Activated CD8-positive, alpha-beta T cell treated with anti-CD3 and anti-CD28 coated beads, Interleukin-2, amount 10 ng/mL, durations not matched to agents 7 days and 5 days (primary cell): ENCODE results near the gene TLE4. TPM values are rescaled to one million over a fixed set of nuclear protein-coding genes. Genes with fewer than 3 reads are reported as not detected.
"Not testable (repeated sequence)": the region's sequence is repeated elsewhere in the genome, so short reads cannot be mapped to it uniquely, and the experiment has no call there.

Experiments
- ATAC-seq: fragments of 150-1000 bp; cut with Tn5 transposase; one replicate; pipeline ENCODE4 v1.10.0; 2021; ENCODE audit warnings: moderate library complexity
- CTCF ChIA-PET: fragments of 350-600 bp; sonication (Branson Sonifier 250); formaldehyde crosslinking; loops from one replicate; lab custom pipeline; 2021; ENCODE audit warnings: antibody characterized with exemption; lab: Charles Lee
- POLR2A ChIA-PET: fragments of 350-600 bp; sonication (Branson Sonifier 250); formaldehyde crosslinking; loops from one replicate; lab custom pipeline; 2021; ENCODE audit warnings: antibody characterized with exemption; lab: Charles Lee
- DNase-seq: peaks from one replicate; pipeline ENCODE4 v3.0.0-alpha.2; 2020
- H3K27ac Mint-ChIP-seq: one replicate; pipeline ENCODE4 v1.8.0; 2021; ENCODE audit warnings: mild to moderate bottlenecking, mixed read lengths
- H3K27me3 Mint-ChIP-seq: one replicate; pipeline ENCODE4 v1.8.0; 2021; ENCODE audit warnings: low read depth, mixed read lengths
- H3K36me3 Mint-ChIP-seq: one replicate; pipeline ENCODE4 v1.8.0; 2021; ENCODE audit warnings: low read depth, mixed read lengths
- H3K4me1 Mint-ChIP-seq: one replicate; pipeline ENCODE4 v1.8.0; 2021; ENCODE audit warnings: low read depth, mixed read lengths
- H3K4me3 Mint-ChIP-seq: one replicate; pipeline ENCODE4 v1.8.0; 2021; ENCODE audit warnings: mild to moderate bottlenecking, mixed read lengths
- H3K9me3 Mint-ChIP-seq: one replicate; pipeline ENCODE4 v1.8.0; 2022; ENCODE audit warnings: mixed read lengths; ENCODE audit not compliant: insufficient read depth
- total RNA-seq, 2 experiments: library from RNA; stranded (reverse); gene quantifications; one replicate each; pipeline ENCODE4 v1.2.3, GENCODE V29; 2021

The TLE4 gene
- total RNA-seq, 2 experiments from 2014 or later: 47.7 to 51.8 TPM

GRCh38 chr9:79719989-79720388 is 148.2 kb downstream of the TLE4 start:
- ATAC-seq (no peak), DNase-seq (no peak)
- H3K4me1 Mint-ChIP-seq: no peaks in the 10 kb centered on the region
- peaks cover 57% of the 10 kb centered on the region for H3K36me3 Mint-ChIP-seq
- H3K9me3 Mint-ChIP-seq: no peaks in the 10 kb centered on the region
- ChIA-PET POLR2A (no interaction called here), CTCF (no interaction called here)
- H3K27ac Mint-ChIP-seq: no peak overlapping the region
- no peaks in the 10 kb centered on the region for H3K27me3 Mint-ChIP-seq
- H3K4me3 Mint-ChIP-seq: no peak overlapping the region

- DNase-seq: peak; percentile 26
- no peak overlapping the region for H3K27ac Mint-ChIP-seq
- CTCF ChIA-PET: no interaction called here
- POLR2A ChIA-PET: interaction anchor here (1.0 kb wide), 1 partner anchor 160 kb away, joined by 3 read pairs; no protein-coding TSS in a partner anchor
- no peak for ATAC-seq
- H3K36me3 Mint-ChIP-seq: peaks cover 29% of the 10 kb centered on the region
- no peaks in the 10 kb centered on the region for H3K27me3 Mint-ChIP-seq
- H3K4me1 Mint-ChIP-seq: peaks cover 7% of the 10 kb centered on the region
- no peaks in the 10 kb centered on the region for H3K9me3 Mint-ChIP-seq
- no peak overlapping the region for H3K4me3 Mint-ChIP-seq
Observed at GRCh38 chr9:79731171-79731890, 159.6 kb downstream of the TLE4 start.

DNA sequence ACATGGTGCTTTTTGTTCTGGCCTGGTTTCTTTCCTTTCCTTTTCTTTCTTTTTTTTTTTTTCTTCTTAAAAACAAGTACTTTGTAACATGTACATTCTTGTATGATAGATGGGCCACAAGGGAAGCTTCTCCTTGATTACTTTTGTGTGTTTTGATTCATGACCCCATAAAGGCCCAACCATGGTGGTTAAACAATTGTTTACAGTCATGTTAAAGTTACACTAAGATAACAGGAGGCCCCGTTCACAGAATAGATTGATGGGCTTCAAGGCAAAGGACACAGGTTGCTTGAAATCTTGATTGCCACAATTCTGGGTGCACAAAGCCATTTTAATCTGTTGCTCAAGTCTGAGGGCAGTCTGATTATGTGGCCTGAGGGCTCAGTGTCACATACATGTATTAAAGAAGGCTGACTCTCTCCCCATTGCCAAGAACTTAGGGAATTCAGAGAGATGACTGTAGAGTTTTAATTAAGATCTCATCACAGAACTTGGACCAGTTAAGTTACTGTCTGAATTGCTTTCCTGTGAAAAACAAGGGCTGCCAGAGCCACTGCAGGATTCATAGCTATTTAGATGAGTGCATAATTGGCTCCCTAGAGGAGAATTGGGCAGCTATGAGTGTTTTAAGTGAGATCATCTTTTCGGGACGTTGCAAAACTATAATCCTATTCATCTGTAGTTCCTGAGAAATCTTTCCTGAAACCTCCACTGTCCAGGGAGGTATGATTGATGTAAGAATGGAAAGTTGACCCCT is 163.4 kb downstream of the TLE4 start:
- H3K36me3 Mint-ChIP-seq: peaks cover 12% of the 10 kb centered on the region
- H3K9me3 Mint-ChIP-seq: no peaks in the 10 kb centered on the region
- peaks cover 6% of the 10 kb centered on the region for H3K4me1 Mint-ChIP-seq
- CTCF ChIA-PET: no interaction called here
- DNase-seq (no peak), ATAC-seq (no peak)
- H3K27me3 Mint-ChIP-seq: no peaks in the 10 kb centered on the region
- no peak overlapping the region for H3K27ac Mint-ChIP-seq
- H3K4me3 Mint-ChIP-seq: no peak overlapping the region
- POLR2A ChIA-PET: no interaction called here

DNA sequence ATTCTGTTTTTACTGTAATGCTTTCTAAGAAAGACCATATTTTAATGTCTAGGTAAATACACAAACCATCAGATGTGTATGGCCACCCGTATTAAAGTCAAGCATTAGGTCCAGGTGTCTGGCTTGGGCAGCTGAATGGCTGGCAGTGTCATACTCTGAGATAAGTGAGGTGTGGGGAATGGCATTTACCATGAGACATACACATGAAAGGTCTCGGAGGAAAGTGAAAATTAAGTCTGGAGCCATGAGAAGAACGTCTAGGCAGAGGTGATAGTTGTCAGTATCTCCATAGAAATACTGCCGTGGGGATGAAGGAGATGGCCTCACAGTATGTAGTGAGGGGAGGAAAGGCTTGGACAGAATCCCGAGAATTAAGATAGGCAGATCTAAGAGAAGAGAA is 164.3 kb downstream of the TLE4 start:
- Mint-ChIP-seq H3K4me1 (peaks cover 6% of the 10 kb centered on the region), H3K9me3 (no peaks in the 10 kb centered on the region), H3K36me3 (peaks cover 10% of the 10 kb centered on the region), H3K27ac (no peak overlapping the region), H3K27me3 (no peaks in the 10 kb centered on the region), H3K4me3 (no peak overlapping the region)
- ATAC-seq (no peak), DNase-seq (no peak)
- CTCF ChIA-PET: interaction anchor here (1.1 kb wide), 1 partner anchor 11 kb away, joined by 3 read pairs; no protein-coding TSS in a partner anchor
- POLR2A ChIA-PET: no interaction called here

DNA sequence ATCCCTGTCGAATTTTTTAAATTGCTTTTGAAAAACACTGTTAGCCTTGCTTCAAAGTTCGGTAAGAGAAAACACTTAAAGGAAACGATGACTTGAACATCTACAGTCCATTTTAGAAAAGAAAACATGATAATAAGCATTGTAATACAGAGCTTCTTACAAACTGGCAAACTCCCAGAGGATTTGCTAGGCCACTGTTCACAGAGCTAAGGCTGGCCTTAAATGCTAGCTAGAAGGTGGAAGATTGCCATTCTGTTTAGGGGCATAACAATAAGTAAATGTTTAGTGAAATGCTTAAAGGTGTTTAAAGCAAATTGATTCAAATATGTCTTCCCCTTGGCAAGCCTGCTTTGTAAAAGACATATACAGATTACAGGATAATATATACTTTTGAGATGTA is 169.6 kb downstream of the TLE4 start:
- Mint-ChIP-seq H3K27me3 (no peaks in the 10 kb centered on the region), H3K9me3 (no peaks in the 10 kb centered on the region), H3K27ac (no peak overlapping the region), H3K36me3 (no peaks in the 10 kb centered on the region), H3K4me3 (no peak overlapping the region), H3K4me1 (no peaks in the 10 kb centered on the region)
- ATAC-seq (no peak), DNase-seq (no peak)
- POLR2A ChIA-PET: no interaction called here
- CTCF ChIA-PET: interaction anchor here (1.9 kb wide), 1 partner anchor 15 kb away, joined by 5 read pairs; no protein-coding TSS in a partner anchor

- H3K36me3 Mint-ChIP-seq: no peaks in the 10 kb centered on the region
- no peak overlapping the region for H3K27ac Mint-ChIP-seq
- ChIA-PET POLR2A (no interaction called here), CTCF (interaction anchor here (1.9 kb wide), 1 partner anchor 14 kb away, joined by 5 read pairs; no protein-coding TSS in a partner anchor)
- no peak overlapping the region for H3K4me3 Mint-ChIP-seq
- DNase-seq (no peak), ATAC-seq (no peak)
- no peaks in the 10 kb centered on the region for H3K27me3 Mint-ChIP-seq
- no peaks in the 10 kb centered on the region for H3K9me3 Mint-ChIP-seq
- no peaks in the 10 kb centered on the region for H3K4me1 Mint-ChIP-seq
Observed at GRCh38 chr9:79742110-79742721, 170.5 kb downstream of the TLE4 start.

GRCh38 chr9:79744521-79744920 is 172.8 kb downstream of the TLE4 start:
- DNase-seq (no peak), ATAC-seq (no peak)
- Mint-ChIP-seq H3K4me1 (no peaks in the 10 kb centered on the region), H3K36me3 (no peaks in the 10 kb centered on the region), H3K27me3 (peaks cover 4% of the 10 kb centered on the region), H3K27ac (no peak overlapping the region), H3K4me3 (no peak overlapping the region), H3K9me3 (no peaks in the 10 kb centered on the region)
- POLR2A ChIA-PET: no interaction called here
- CTCF ChIA-PET: no interaction called here

GRCh38 chr9:79745752-79746336 is 174.1 kb downstream of the TLE4 start:
- CTCF ChIA-PET: no interaction called here
- no peak for ATAC-seq
- POLR2A ChIA-PET: no interaction called here
- Mint-ChIP-seq H3K27ac (no peak overlapping the region), H3K4me3 (no peak overlapping the region), H3K36me3 (no peaks in the 10 kb centered on the region), H3K9me3 (no peaks in the 10 kb centered on the region), H3K27me3 (peaks cover 4% of the 10 kb centered on the region), H3K4me1 (no peaks in the 10 kb centered on the region)
- DNase-seq: no peak

DNA sequence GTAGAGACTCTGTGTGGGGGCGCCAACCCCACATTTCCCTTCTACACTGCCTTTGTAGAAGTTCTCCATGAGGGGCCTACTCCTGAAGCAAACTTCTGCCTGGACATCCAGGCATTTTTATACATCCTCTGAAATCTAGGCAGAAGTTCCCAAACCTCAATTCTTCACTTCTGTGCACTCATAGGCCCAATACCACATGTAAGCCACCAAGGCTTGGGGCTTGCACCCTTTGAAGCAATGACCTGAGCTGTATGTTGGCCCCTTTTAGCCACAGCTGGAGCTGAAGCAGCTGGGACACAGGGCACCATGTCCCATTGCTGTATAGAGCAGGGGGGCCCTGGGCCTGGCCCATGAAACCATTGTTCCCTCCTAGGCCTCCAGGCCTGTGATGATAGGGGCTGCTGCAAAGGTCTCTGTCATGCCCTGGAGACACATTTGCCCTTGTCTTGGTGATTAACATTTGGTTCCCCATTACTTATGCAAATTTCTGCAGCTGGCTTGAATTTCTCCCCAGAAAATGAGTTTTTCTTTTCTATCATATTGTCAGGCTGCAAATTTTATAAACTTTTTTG is 180.2 kb downstream of the TLE4 start:
- H3K27ac Mint-ChIP-seq, DNase-seq, H3K4me1 Mint-ChIP-seq, H3K4me3 Mint-ChIP-seq, CTCF ChIA-PET, H3K27me3 Mint-ChIP-seq, H3K9me3 Mint-ChIP-seq, POLR2A ChIA-PET, ATAC-seq, H3K36me3 Mint-ChIP-seq: not testable (repeated sequence)

GRCh38 chr9:79756414-79756813 is 184.6 kb downstream of the TLE4 start:
- no peak for DNase-seq
- POLR2A ChIA-PET: no interaction called here
- H3K4me3 Mint-ChIP-seq: no peak overlapping the region
- peaks cover 3% of the 10 kb centered on the region for H3K36me3 Mint-ChIP-seq
- no peaks in the 10 kb centered on the region for H3K27me3 Mint-ChIP-seq
- no peak for ATAC-seq
- peaks cover 5% of the 10 kb centered on the region for H3K4me1 Mint-ChIP-seq
- CTCF ChIA-PET: interaction anchor here (1.3 kb wide), 1 partner anchor 15 kb away, joined by 5 read pairs; no protein-coding TSS in a partner anchor
- H3K27ac Mint-ChIP-seq: no peak overlapping the region
- H3K9me3 Mint-ChIP-seq: peaks cover 3% of the 10 kb centered on the region

DNA sequence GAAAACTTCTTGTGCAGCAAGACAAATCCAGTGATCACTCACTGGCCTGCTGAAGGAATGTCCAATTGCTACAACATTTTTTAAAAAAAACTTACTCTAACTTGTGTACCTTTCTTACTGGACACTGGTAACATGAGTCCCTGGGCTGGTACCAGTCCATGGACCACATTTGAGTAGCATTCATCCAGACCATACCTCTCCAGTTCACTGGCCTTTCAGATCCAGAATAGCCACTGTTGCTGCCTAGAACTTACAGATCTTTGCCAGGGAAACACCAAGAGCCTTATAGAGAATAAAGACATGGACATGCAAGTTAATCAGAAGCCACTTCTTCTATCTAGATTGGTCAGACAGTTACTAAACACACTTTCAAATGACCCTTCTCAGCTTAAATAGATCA is 185.3 kb downstream of the TLE4 start:
- Mint-ChIP-seq H3K36me3 (no peaks in the 10 kb centered on the region), H3K27me3 (no peaks in the 10 kb centered on the region), H3K27ac (no peak overlapping the region), H3K9me3 (peaks cover 3% of the 10 kb centered on the region), H3K4me1 (peaks cover 5% of the 10 kb centered on the region), H3K4me3 (no peak overlapping the region)
- no peak for ATAC-seq
- POLR2A ChIA-PET: no interaction called here
- CTCF ChIA-PET: no interaction called here
- DNase-seq: no peak
